Liver (tissue), 9 donors: Measurements from ENCODE around the gene PRC1. TPM values are rescaled to one million over a fixed set of nuclear protein-coding genes. Genes with fewer than 3 reads are reported as not detected.

Experiments used
- DNase-seq: peaks from one replicate; pipeline ENCODE4 v3.0.0-alpha.2; 2017; ENCODE audit warnings: low spot score
- H3K27ac ChIP-seq, 2 donors: one replicate each; pipeline ENCODE4 v1.7.0; 2013; ENCODE audit warnings: inconsistent platforms in 2 of 2, low read length in 2 of 2, control low read depth in 1 of 2, low read depth in 1 of 2, mild to moderate bottlenecking in 1 of 2
- H3K27me3 ChIP-seq, 4 donors: one replicate each; pipeline versions ENCODE4 v1.6.1 to v1.7.0; 2013; ENCODE audit warnings: low read length in 3 of 4, inconsistent platforms in 1 of 4, mild to moderate bottlenecking in 1 of 4, moderate library complexity in 1 of 4; ENCODE audit not compliant: control insufficient read depth in 4 of 4, insufficient read depth in 4 of 4
- H3K36me3 ChIP-seq, 4 donors: one replicate each; pipeline versions ENCODE4 v1.6.1 to v1.7.0; 2013; ENCODE audit warnings: low read length in 3 of 4, mild to moderate bottlenecking in 3 of 4, low read depth in 1 of 4, moderate library complexity in 1 of 4; ENCODE audit not compliant: control insufficient read depth in 4 of 4, insufficient read depth in 3 of 4
- H3K4me1 ChIP-seq, 4 donors: one replicate each; pipeline versions ENCODE4 v1.6.1 to v1.7.0; 2013; ENCODE audit warnings: low read length in 3 of 4, mild to moderate bottlenecking in 3 of 4, moderate library complexity in 1 of 4; ENCODE audit not compliant: control insufficient read depth in 4 of 4, insufficient read depth in 4 of 4
- H3K4me3 ChIP-seq, 3 donors: one replicate each; pipeline versions ENCODE4 v1.6.1 to v1.7.0; 2013; ENCODE audit warnings: low read length in 3 of 3, control low read depth in 1 of 3, low read depth in 1 of 3, mild to moderate bottlenecking in 1 of 3
- H3K9ac ChIP-seq, 2 donors: one replicate each; pipeline ENCODE4 v1.7.0; 2013; ENCODE audit warnings: low read length in 2 of 2, mild to moderate bottlenecking in 2 of 2, moderate library complexity in 2 of 2, control low read depth in 1 of 2, low read depth in 1 of 2
- H3K9me3 ChIP-seq, 4 donors: one replicate each; pipeline versions ENCODE4 v1.6.1 to v1.7.0; 2013; ENCODE audit warnings: low read length in 3 of 4; ENCODE audit not compliant: control insufficient read depth in 4 of 4
- EGR1 ChIP-seq, 2 donors: IDR thresholded peaks; 2 replicates each; pipeline ENCODE4 v1.6.1; 2016 to 2018; ENCODE audit warnings: antibody characterized with exemption in 2 of 2, low read depth in 2 of 2
- FOXA1 ChIP-seq: IDR thresholded peaks from 2 replicates; pipeline ENCODE4 v1.6.1; 2016; ENCODE audit warnings: antibody characterized with exemption
- FOXA2 ChIP-seq: IDR thresholded peaks from 2 replicates; pipeline ENCODE4 v1.6.1; 2016; ENCODE audit warnings: antibody characterized with exemption
- GABPA ChIP-seq, 2 donors: IDR thresholded peaks in 1 of 2; conservative IDR thresholded peaks in 1 of 2; 2 replicates each; pipeline ENCODE4 v1.6.1; 2016; ENCODE audit warnings: antibody characterized with exemption in 2 of 2, mild to moderate bottlenecking in 1 of 2, moderate library complexity in 1 of 2
- HNF4A ChIP-seq, 2 donors: conservative IDR thresholded peaks; 2 replicates each; pipeline ENCODE4 v1.6.1; 2016; ENCODE audit warnings: antibody characterized with exemption in 2 of 2, mild to moderate bottlenecking in 2 of 2
- HNF4G ChIP-seq: IDR thresholded peaks from 2 replicates; pipeline ENCODE4 v1.6.1; 2016; ENCODE audit warnings: antibody characterized with exemption
- JUND ChIP-seq, 2 donors: IDR thresholded peaks; 2 replicates each; pipeline ENCODE4 v1.6.1; 2016; ENCODE audit warnings: antibody characterized with exemption in 2 of 2
- NR2F2 ChIP-seq: IDR thresholded peaks from 2 replicates; pipeline ENCODE4 v1.6.1; 2016; ENCODE audit warnings: antibody characterized with exemption
- RAD21 ChIP-seq, 2 donors: IDR thresholded peaks; 2 replicates each; pipeline ENCODE4 v1.6.1; 2016; ENCODE audit warnings: antibody characterized with exemption in 2 of 2, mild to moderate bottlenecking in 2 of 2
- REST ChIP-seq: IDR thresholded peaks from 2 replicates; pipeline ENCODE4 v1.6.1; 2016; ENCODE audit warnings: antibody characterized with exemption, mild to moderate bottlenecking
- RXRA ChIP-seq, 2 donors: IDR thresholded peaks; 2 replicates each; pipeline ENCODE4 v1.6.1; 2017 to 2018; ENCODE audit warnings: antibody characterized with exemption in 2 of 2, mild to moderate bottlenecking in 1 of 2
- SP1 ChIP-seq: IDR thresholded peaks from 2 replicates; pipeline ENCODE4 v1.6.1; 2018; ENCODE audit warnings: antibody characterized with exemption, mild to moderate bottlenecking
- TAF1 ChIP-seq: conservative IDR thresholded peaks from 2 replicates; pipeline ENCODE4 v1.6.1; 2016; ENCODE audit warnings: antibody characterized with exemption, mild to moderate bottlenecking
- YY1 ChIP-seq: IDR thresholded peaks from 2 replicates; pipeline ENCODE4 v1.6.1; 2016; ENCODE audit warnings: antibody characterized with exemption, mild to moderate bottlenecking
- WGBS: extraction: QIAGEN DNeasy Blood & Tissue Kit; methylation state at CpG from one replicate; pipeline ENCODE4 v1.1.7; 2013; 5-methylcytosine and 5-hydroxymethylcytosine counted together
- polyA plus RNA-seq, 2 donors: library from polyadenylated mRNA; stranded (reverse) in 1 of 2; unstranded in 1 of 2; fragments of 200-250 nt in 1 of 2; fragments of >200 nt in 1 of 2; fragmentation: Nextera tagmentation in 1 of 2; extraction: Ambion mirVana in 1 of 2; gene quantifications; one replicate each; pipeline versions ENCODE4 v1.2.1 to v1.2.3, GENCODE V29; 2013 to 2015
- total RNA-seq, 2 donors: library from RNA; depleted of rRNA; stranded (reverse); fragments of >200 nt; gene quantifications; one replicate each; pipeline ENCODE4 v1.2.3, GENCODE V29; 2014
- TF ChIP-seq, protein P1 (sequence below): IDR thresholded peaks from 2 replicates; pipeline ENCODE4 v1.6.1; 2016; ENCODE audit warnings: antibody characterized with exemption
- TF ChIP-seq, protein P2 (sequence below): IDR thresholded peaks from 2 replicates; pipeline ENCODE4 v1.6.1; 2016; ENCODE audit warnings: antibody characterized with exemption
- TF ChIP-seq, protein P3 (sequence below): fragments of 150-350 bp; IDR thresholded peaks from 2 replicates; pipeline ENCODE4 v1.5.1; 2017; ENCODE audit warnings: improper control_type of control experiment, low read depth, low read length; ENCODE audit not compliant: missing input control
- donor health status: healthy.
- donor health status: healthy.
- donor health status: healthy.
- donor health status: healthy.
- donor health status: healthy.

PRC1 gene
- total and polyA plus RNA-seq, 4 donors = 2.1 to 128 (median 5.6) TPM

GRCh38 chr15:90947577-90948357, 46.6 kb downstream of the PRC1 start:
- H3K4me1 ChIP-seq = no peaks in the 10 kb centered on the region
- H3K36me3 ChIP-seq = peaks cover 24 to 75% (median 37%) of the 10 kb centered on the region in 4 donors
- no peak overlapping the region for H3K9ac ChIP-seq
- no peak overlapping the region for H3K27ac ChIP-seq
- TF ChIP-seq, protein P1, sequence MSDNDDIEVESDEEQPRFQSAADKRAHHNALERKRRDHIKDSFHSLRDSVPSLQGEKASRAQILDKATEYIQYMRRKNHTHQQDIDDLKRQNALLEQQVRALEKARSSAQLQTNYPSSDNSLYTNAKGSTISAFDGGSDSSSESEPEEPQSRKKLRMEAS = no peak
- no peak for TF ChIP-seq HNF4G
- no peak for TF ChIP-seq RAD21 (IDR thresholded peaks at IDR 0.05)
- no peak for TF ChIP-seq EGR1 (IDR thresholded peaks at IDR 0.05; ENCODE audit: low read depth in 2 of 2)
- TF ChIP-seq, protein P2, sequence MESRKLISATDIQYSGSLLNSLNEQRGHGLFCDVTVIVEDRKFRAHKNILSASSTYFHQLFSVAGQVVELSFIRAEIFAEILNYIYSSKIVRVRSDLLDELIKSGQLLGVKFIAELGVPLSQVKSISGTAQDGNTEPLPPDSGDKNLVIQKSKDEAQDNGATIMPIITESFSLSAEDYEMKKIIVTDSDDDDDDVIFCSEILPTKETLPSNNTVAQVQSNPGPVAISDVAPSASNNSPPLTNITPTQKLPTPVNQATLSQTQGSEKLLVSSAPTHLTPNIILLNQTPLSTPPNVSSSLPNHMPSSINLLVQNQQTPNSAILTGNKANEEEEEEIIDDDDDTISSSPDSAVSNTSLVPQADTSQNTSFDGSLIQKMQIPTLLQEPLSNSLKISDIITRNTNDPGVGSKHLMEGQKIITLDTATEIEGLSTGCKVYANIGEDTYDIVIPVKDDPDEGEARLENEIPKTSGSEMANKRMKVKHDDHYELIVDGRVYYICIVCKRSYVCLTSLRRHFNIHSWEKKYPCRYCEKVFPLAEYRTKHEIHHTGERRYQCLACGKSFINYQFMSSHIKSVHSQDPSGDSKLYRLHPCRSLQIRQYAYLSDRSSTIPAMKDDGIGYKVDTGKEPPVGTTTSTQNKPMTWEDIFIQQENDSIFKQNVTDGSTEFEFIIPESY = no peak
- TF ChIP-seq REST = no peak
- TF ChIP-seq FOXA1 = no peak
- no peak for TF ChIP-seq GABPA (IDR thresholded peaks at IDR 0.05 in 1 of 2, conservative IDR thresholded peaks at IDR 0.05 in 1 of 2)
- TF ChIP-seq FOXA2 = no peak
- TF ChIP-seq RXRA (IDR thresholded peaks at IDR 0.05) = no peak
- TF ChIP-seq TAF1 = no peak
- TF ChIP-seq, protein P3, sequence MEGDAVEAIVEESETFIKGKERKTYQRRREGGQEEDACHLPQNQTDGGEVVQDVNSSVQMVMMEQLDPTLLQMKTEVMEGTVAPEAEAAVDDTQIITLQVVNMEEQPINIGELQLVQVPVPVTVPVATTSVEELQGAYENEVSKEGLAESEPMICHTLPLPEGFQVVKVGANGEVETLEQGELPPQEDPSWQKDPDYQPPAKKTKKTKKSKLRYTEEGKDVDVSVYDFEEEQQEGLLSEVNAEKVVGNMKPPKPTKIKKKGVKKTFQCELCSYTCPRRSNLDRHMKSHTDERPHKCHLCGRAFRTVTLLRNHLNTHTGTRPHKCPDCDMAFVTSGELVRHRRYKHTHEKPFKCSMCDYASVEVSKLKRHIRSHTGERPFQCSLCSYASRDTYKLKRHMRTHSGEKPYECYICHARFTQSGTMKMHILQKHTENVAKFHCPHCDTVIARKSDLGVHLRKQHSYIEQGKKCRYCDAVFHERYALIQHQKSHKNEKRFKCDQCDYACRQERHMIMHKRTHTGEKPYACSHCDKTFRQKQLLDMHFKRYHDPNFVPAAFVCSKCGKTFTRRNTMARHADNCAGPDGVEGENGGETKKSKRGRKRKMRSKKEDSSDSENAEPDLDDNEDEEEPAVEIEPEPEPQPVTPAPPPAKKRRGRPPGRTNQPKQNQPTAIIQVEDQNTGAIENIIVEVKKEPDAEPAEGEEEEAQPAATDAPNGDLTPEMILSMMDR = no peak
- TF ChIP-seq HNF4A (conservative IDR thresholded peaks at IDR 0.05) = no peak
- no peak for TF ChIP-seq JUND (IDR thresholded peaks at IDR 0.05)
- no peak for TF ChIP-seq YY1
- TF ChIP-seq NR2F2 = no peak
- no peak for TF ChIP-seq SP1
- no peak for DNase-seq
- H3K4me3 ChIP-seq = no peak overlapping the region
- 97% methylated on average over 18 of the region's 18 CpGs for whole genome bisulfite sequencing
- no peaks in the 10 kb centered on the region for H3K9me3 ChIP-seq
- H3K27me3 ChIP-seq = no peaks in the 10 kb centered on the region
